ENCODE measurements around the gene SLC1A4.

The SLC1A4 gene

DNA sequence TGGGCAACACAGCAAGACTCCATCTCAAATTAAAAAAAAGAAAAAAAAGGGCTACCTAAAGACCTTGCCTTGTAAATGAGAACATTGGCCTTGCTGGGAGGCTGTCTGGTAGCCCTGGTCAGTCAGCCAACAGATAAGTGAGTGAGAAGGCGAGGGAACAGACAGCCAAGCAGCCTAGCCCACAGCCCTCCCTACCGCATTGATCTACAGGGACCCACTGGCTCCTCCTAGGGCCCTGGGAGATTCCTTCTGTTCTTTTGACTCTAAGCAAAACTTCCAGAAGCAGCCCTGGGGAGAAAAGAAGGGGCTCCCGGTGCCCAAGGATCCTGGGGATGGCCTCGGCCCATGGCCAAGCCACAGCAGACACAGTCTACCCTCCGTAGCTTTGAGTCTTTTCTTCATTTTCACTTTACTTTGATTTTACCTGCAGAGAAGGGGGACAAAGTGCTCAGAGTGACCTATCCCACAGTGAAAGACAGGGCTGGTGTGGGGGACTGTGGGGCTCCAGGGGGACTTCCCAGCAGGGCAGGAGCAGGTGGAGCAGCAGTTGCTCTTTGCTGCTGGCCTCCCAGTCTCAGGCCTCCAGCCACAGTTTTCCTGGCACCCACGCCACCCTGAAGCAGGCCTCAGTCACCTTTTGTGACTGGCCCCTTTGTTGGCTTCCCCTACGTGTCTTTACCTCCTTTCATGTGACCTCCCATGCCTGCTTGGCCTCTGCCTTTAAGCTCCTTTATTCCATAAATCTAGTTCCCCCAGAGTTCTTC is 72.1 kb downstream of the SLC1A4 start:
- H2BK12ac ChIP-seq (ENCODE audit: low read length in 2 of 2): no peak overlapping the region
- no peak overlapping the region for H3K4ac ChIP-seq (ENCODE audit: low read depth in 1 of 2, low read length in 2 of 2)
- H2BK120ac ChIP-seq (ENCODE audit: low read depth, low read length): no peak overlapping the region
- no peak overlapping the region for H3K9ac ChIP-seq (ENCODE audit: low read length)
- H4K91ac ChIP-seq (ENCODE audit: low read length): no peak overlapping the region
- WGBS: 86% methylated on average over 6 of the region's 7 CpGs
- no peaks in the 10 kb centered on the region for H3K9me3 ChIP-seq (ENCODE audit: control insufficient read depth, low read length)
- H3K18ac ChIP-seq (ENCODE audit: low read depth in 1 of 2, low read length in 2 of 2): no peak overlapping the region
- H3K79me1 ChIP-seq (replicated peaks; ENCODE audit: low read length, poor library complexity, severe bottlenecking): peaks cover 29% of the 10 kb centered on the region
- no peak overlapping the region for H2AFZ ChIP-seq (ENCODE audit: low read depth, low read length)
- no peak overlapping the region for H2BK15ac ChIP-seq (ENCODE audit: low read depth, poor library complexity, severe bottlenecking)
- H3K23ac ChIP-seq (ENCODE audit: low read length in 2 of 2): no peak overlapping the region
- H2AK5ac ChIP-seq (ENCODE audit: low read length, severe bottlenecking): no peak overlapping the region
- no peak overlapping the region for H2BK5ac ChIP-seq (ENCODE audit: low read depth, low read length, poor library complexity, severe bottlenecking)
- H3K27me3 ChIP-seq (ENCODE audit: control insufficient read depth in 1 of 2, insufficient read depth in 1 of 2, low read length in 2 of 2): no peaks in the 10 kb centered on the region
- peaks cover 11% of the 10 kb centered on the region for H3K4me1 ChIP-seq (ENCODE audit: control insufficient read depth, insufficient read depth, low read depth, low read length)
- no peak overlapping the region for H4K8ac ChIP-seq (ENCODE audit: low read length)
- H3K4me3 ChIP-seq (ENCODE audit: insufficient read depth in 1 of 2, low read depth in 1 of 2, low read length in 2 of 2): no peak overlapping the region
- H3K4me2 ChIP-seq (ENCODE audit: low read length, poor library complexity, severe bottlenecking): no peak overlapping the region
- no peak overlapping the region for H3K14ac ChIP-seq (ENCODE audit: low read length in 2 of 2)
- H3K36me3 ChIP-seq (ENCODE audit: control insufficient read depth in 1 of 2, insufficient read depth in 2 of 2, low read depth in 1 of 2, low read length in 2 of 2): peaks cover 3 to 5% of the 10 kb centered on the region in 2 experiments
- no peak for DNase-seq
- H3K27ac ChIP-seq (ENCODE audit: low read length, poor library complexity, severe bottlenecking): no peak overlapping the region

DNA sequence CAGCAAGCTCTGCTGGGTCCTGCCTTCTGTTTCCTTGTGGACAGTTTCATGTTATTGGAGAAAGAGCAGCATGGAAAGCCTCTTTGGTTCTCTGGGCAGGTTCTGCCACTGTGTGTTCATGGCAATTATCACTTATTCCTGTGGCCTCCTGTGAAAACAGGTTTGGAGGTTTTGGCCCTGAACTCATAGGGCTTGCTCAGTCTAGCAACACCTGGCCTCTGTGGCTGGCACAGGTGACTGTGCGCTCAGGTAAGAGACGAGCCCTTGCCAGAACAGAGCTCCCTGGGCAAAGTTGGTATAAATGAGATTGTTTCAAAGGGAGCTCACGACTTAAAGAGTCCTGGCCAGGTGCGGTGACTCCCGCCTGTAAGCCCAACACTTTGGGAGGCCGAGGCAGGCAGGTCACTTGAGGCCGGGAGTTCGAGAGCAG is 72.7 kb downstream of the SLC1A4 start:
- H3K79me1 ChIP-seq (replicated peaks; ENCODE audit: low read length, poor library complexity, severe bottlenecking): peaks cover 28% of the 10 kb centered on the region
- no peak overlapping the region for H3K9ac ChIP-seq (ENCODE audit: low read length)
- H4K8ac ChIP-seq (ENCODE audit: low read length): no peak overlapping the region
- no peak overlapping the region for H3K23ac ChIP-seq (ENCODE audit: low read length in 2 of 2)
- H3K14ac ChIP-seq (ENCODE audit: low read length in 2 of 2): no peak overlapping the region
- H3K4me3 ChIP-seq (ENCODE audit: insufficient read depth in 1 of 2, low read depth in 1 of 2, low read length in 2 of 2): no peak overlapping the region
- no peaks in the 10 kb centered on the region for H3K27me3 ChIP-seq (ENCODE audit: control insufficient read depth in 1 of 2, insufficient read depth in 1 of 2, low read length in 2 of 2)
- H2AFZ ChIP-seq (ENCODE audit: low read depth, low read length): no peak overlapping the region
- H3K27ac ChIP-seq (ENCODE audit: low read length, poor library complexity, severe bottlenecking): no peak overlapping the region
- H3K4me1 ChIP-seq (ENCODE audit: control insufficient read depth, insufficient read depth, low read depth, low read length): peaks cover 11% of the 10 kb centered on the region
- H3K9me3 ChIP-seq (ENCODE audit: control insufficient read depth, low read length): no peaks in the 10 kb centered on the region
- H2BK120ac ChIP-seq (ENCODE audit: low read depth, low read length): no peak overlapping the region
- no peak overlapping the region for H3K4ac ChIP-seq (ENCODE audit: low read depth in 1 of 2, low read length in 2 of 2)
- no peak overlapping the region for H2AK5ac ChIP-seq (ENCODE audit: low read length, severe bottlenecking)
- no peak for DNase-seq
- 98% methylated on average over 8 of the region's 8 CpGs for WGBS
- peaks cover 3 to 5% of the 10 kb centered on the region in 2 experiments for H3K36me3 ChIP-seq (ENCODE audit: control insufficient read depth in 1 of 2, insufficient read depth in 2 of 2, low read depth in 1 of 2, low read length in 2 of 2)
- H2BK15ac ChIP-seq (ENCODE audit: low read depth, poor library complexity, severe bottlenecking): no peak overlapping the region
- H3K4me2 ChIP-seq (ENCODE audit: low read length, poor library complexity, severe bottlenecking): no peak overlapping the region
- H3K18ac ChIP-seq (ENCODE audit: low read depth in 1 of 2, low read length in 2 of 2): no peak overlapping the region
- H4K91ac ChIP-seq (ENCODE audit: low read length): no peak overlapping the region
- H2BK5ac ChIP-seq (ENCODE audit: low read depth, low read length, poor library complexity, severe bottlenecking): no peak overlapping the region
- no peak overlapping the region for H2BK12ac ChIP-seq (ENCODE audit: low read length in 2 of 2)

GRCh38 chr2:65062843-65063825 is 73.9 kb downstream of the SLC1A4 start:
- H2BK15ac ChIP-seq (ENCODE audit: low read depth, poor library complexity, severe bottlenecking): no peak overlapping the region
- peaks cover 11% of the 10 kb centered on the region for H3K4me1 ChIP-seq (ENCODE audit: control insufficient read depth, insufficient read depth, low read depth, low read length)
- H3K14ac ChIP-seq (ENCODE audit: low read length in 2 of 2): no peak overlapping the region
- no peak overlapping the region for H2BK120ac ChIP-seq (ENCODE audit: low read depth, low read length)
- no peak overlapping the region for H3K23ac ChIP-seq (ENCODE audit: low read length in 2 of 2)
- peaks cover 32% of the 10 kb centered on the region for H3K79me1 ChIP-seq (replicated peaks; ENCODE audit: low read length, poor library complexity, severe bottlenecking)
- peak overlapping the region in 1 of 2 experiments; percentile 65 for H3K18ac ChIP-seq (ENCODE audit: low read depth in 1 of 2, low read length in 2 of 2)
- WGBS: 86% methylated on average over 9 of the region's 13 CpGs
- no peak overlapping the region for H3K4me2 ChIP-seq (ENCODE audit: low read length, poor library complexity, severe bottlenecking)
- no peak overlapping the region for H3K27ac ChIP-seq (ENCODE audit: low read length, poor library complexity, severe bottlenecking)
- H4K91ac ChIP-seq (ENCODE audit: low read length): peak overlapping the region; percentile 36
- H3K36me3 ChIP-seq (ENCODE audit: control insufficient read depth in 1 of 2, insufficient read depth in 2 of 2, low read depth in 1 of 2, low read length in 2 of 2): peaks cover 3 to 7% of the 10 kb centered on the region in 2 experiments
- no peak overlapping the region for H3K4ac ChIP-seq (ENCODE audit: low read depth in 1 of 2, low read length in 2 of 2)
- no peaks in the 10 kb centered on the region for H3K9me3 ChIP-seq (ENCODE audit: control insufficient read depth, low read length)
- H2BK5ac ChIP-seq (ENCODE audit: low read depth, low read length, poor library complexity, severe bottlenecking): no peak overlapping the region
- peak; percentile 51 for DNase-seq
- H3K9ac ChIP-seq (ENCODE audit: low read length): peak overlapping the region; percentile 68
- H3K4me3 ChIP-seq (ENCODE audit: insufficient read depth in 1 of 2, low read depth in 1 of 2, low read length in 2 of 2): peak overlapping the region in 1 of 2 experiments; percentile 39
- no peak overlapping the region for H4K8ac ChIP-seq (ENCODE audit: low read length)
- H2BK12ac ChIP-seq (ENCODE audit: low read length in 2 of 2): peak overlapping the region in 1 of 2 experiments; percentile 23
- no peaks in the 10 kb centered on the region for H3K27me3 ChIP-seq (ENCODE audit: control insufficient read depth in 1 of 2, insufficient read depth in 1 of 2, low read length in 2 of 2)
- no peak overlapping the region for H2AK5ac ChIP-seq (ENCODE audit: low read length, severe bottlenecking)
- no peak overlapping the region for H2AFZ ChIP-seq (ENCODE audit: low read depth, low read length)
